Measurements from ENCODE around the gene GRK2.

The GRK2 gene

GRCh38 chr11:67271205-67271540 lies 4.9 kb downstream of the GRK2 start:
- no peak for DNase-seq

- DNase-seq = peak; percentile 51
Measured at GRCh38 chr11:67271541-67272284, 5.4 kb downstream of the GRK2 start.

- no peak for DNase-seq
Measured at GRCh38 chr11:67272327-67273259, 6.3 kb downstream of the GRK2 start.

GRCh38 chr11:67273260-67273990 lies 7.2 kb downstream of the GRK2 start:
- DNase-seq = no peak

GRCh38 chr11:67274768-67275605 lies 8.7 kb downstream of the GRK2 start:
- no peak for DNase-seq

- DNase-seq = no peak
Measured at GRCh38 chr11:67275606-67276409, 9.5 kb downstream of the GRK2 start.

- DNase-seq = peak; percentile 31
Measured at GRCh38 chr11:67276781-67277230, 10.5 kb downstream of the GRK2 start.

GRCh38 chr11:67277231-67277961 lies 11.1 kb downstream of the GRK2 start:
- peak; percentile 90 for DNase-seq

- DNase-seq = no peak
Measured at GRCh38 chr11:67278135-67278938, 12.1 kb downstream of the GRK2 start.

- no peak for DNase-seq
Measured at GRCh38 chr11:67278939-67279588, 12.8 kb downstream of the GRK2 start.

GRCh38 chr11:67279589-67280340 lies 13.5 kb downstream of the GRK2 start:
- no peak for DNase-seq

GRCh38 chr11:67280341-67280787 lies 14.1 kb downstream of the GRK2 start:
- DNase-seq = no peak

- no peak for DNase-seq
Measured at GRCh38 chr11:67280788-67281551, 14.7 kb downstream of the GRK2 start.

- no peak for DNase-seq
Measured at GRCh38 chr11:67281552-67282150, 15.4 kb downstream of the GRK2 start.

GRCh38 chr11:67282155-67282875 lies 16.0 kb downstream of the GRK2 start:
- no peak for DNase-seq

- no peak for DNase-seq
Measured at GRCh38 chr11:67282876-67283371, 16.7 kb downstream of the GRK2 start.

Measured in activated effector memory CD4-positive, alpha-beta T cell treated with Interleukin-2 at 50 U/mL for 16 hours (primary cell).